GM04504 (cell line): ENCODE measurements around the gene PPIL4.
"Not testable (repeated sequence)": the region's sequence is repeated elsewhere in the genome, so short reads cannot be mapped to it uniquely, and the experiment has no call there.

Experiments used
- DNase-seq: peaks from one replicate; pipeline ENCODE4 v3.0.0-alpha.2; 2012; ENCODE audit warnings: low read depth

The PPIL4 gene

GRCh38 chr6:149483849-149484655, 61.8 kb downstream of the PPIL4 start:
- no peak for DNase-seq

- no peak for DNase-seq
Observed at GRCh38 chr6:149483334-149483725, 62.5 kb downstream of the PPIL4 start.

GRCh38 chr6:149482545-149483333, 63.1 kb downstream of the PPIL4 start:
- no peak for DNase-seq

- no peak for DNase-seq
Observed at GRCh38 chr6:149480502-149481280, 65.2 kb downstream of the PPIL4 start.

- no peak for DNase-seq
Observed at GRCh38 chr6:149478631-149479314, 67.1 kb downstream of the PPIL4 start.

DNA sequence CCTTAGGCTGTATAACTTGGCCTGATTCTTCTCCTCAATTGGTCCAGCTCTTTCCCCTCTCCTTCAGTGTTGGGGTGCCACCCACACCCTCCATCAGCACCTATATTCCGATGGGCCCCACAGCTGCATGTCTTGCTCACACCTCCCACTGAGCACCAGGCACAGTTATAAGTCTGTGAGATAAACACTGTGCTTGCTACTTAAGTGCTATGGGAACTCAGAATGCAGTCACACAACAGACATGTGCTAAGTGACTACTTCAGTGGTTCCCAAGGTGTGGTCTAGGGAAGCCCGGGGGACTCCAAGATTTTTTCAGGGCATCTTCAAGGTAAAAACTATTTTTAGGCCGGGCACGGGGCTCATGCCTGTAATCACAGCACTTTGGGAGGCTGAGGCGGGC, 68.3 kb downstream of the PPIL4 start:
- DNase-seq = no peak

DNA sequence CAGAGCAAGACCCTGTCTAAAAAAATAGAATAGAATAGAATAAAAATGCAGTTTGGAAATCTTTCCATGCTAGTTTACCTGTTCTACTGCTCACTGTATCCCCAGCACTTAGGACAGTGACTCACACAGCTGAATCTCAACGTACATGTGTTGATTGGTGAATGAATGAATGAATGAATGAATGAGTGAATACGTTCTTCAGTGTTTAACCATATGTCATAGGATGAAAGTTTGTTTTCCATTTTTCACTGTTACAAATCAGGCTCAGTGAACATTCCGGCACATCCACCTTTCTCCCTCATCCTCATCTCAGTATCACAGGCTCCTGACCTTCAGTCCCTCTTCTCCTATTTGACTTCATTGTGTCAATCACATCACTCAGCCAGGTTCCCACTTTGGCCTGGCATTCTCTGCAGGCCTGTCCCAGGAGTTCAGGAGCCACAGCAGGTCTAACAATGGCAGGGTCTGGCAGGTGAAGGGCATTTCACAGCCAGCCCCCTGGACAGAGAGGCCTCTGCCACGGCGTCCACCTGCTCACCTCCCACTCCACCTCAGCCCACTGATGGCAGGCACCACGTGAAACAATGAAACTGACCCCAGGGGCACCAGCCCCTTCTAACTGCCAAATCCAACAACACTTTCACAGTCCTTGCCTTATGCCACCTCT, 68.9 kb downstream of the PPIL4 start:
- DNase-seq = no peak

- DNase-seq = no peak
Observed at GRCh38 chr6:149474108-149474935, 71.5 kb downstream of the PPIL4 start.

GRCh38 chr6:149473080-149474052, 72.5 kb downstream of the PPIL4 start:
- no peak for DNase-seq

DNA sequence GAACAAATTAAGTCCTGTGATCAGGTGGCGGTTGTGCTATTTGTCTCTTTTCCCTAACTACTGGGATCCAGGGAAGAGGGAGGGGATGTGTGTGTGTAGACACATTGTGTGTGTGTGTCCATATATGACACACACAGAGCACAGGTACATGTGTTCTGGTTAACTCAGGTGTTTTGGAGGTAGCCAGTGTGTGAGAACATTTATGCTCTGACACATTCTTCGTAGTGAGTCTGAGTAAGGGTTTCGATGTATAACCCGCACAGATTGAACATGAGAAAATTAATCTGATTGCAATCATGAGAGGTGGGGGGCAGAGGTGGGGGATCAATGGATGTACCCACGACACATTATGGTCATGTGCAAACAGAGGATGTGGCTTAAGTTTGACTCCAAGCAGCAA, 73.6 kb downstream of the PPIL4 start:
- DNase-seq = no peak

- DNase-seq = no peak
Observed at GRCh38 chr6:149471801-149472200, 74.0 kb downstream of the PPIL4 start.

GRCh38 chr6:149470948-149471347, 74.9 kb downstream of the PPIL4 start:
- no peak for DNase-seq

DNA sequence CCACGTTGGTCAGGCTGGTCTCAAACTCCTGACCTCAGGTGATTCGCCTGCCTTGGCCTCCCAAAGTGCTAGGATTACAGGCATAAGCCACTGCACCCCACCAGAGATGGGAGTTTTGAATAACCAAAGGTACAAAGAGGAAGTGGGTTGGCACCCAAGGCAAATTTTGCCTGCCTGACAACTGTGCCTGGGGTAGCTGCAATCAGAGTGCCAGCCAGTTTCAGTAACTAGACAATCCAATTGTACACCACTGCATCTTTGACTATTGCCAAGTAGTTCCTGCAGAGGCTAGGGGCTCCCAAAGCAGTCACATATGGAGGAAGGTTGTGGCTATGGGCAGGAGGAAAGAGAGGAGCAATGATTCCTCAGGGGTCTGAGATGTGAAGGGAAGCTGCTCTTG, 77.7 kb downstream of the PPIL4 start:
- DNase-seq = no peak

- no peak for DNase-seq
Observed at GRCh38 chr6:149467265-149467664, 78.6 kb downstream of the PPIL4 start.

- DNase-seq = no peak
Observed at GRCh38 chr6:149464411-149464810, 81.4 kb downstream of the PPIL4 start.

DNA sequence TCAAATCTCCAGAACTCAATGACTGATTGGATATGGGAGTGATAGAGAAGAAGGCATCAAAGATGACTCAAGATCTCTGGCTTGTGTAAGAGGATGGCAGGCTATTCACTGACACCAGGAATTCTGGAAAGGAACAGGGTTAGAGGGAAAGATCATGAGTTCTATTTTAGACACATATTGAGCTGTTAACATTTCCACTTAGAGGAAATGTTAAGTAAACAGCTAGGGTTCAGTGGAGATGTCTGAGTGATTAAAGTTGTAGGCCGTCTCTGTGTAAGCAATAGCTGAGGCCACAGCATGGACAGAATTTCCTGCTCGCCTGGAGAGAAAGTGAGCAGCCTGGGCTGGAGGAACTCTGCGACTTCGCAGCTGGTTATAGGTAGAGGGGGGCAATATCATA, 82.1 kb downstream of the PPIL4 start:
- no peak for DNase-seq

DNA sequence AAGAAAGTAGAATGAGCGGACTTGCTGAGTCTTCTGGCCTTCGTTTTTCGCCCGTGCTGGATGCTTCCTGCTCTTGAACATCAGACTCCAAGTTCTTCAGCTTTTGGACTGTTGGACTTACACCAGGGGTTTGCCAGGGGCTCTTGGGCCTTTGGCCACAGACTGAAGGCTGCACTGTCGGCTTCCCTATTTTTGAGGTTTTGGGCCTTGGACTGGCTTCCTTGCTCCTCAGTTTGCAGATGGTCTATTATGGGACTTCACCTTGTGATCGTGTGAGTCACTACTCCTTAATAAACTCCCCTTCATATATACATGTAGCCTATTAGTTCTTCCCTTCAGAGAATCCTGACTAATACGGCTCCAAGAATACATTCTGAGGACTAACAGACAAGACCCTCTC, 83.1 kb downstream of the PPIL4 start:
- DNase-seq = not testable (repeated sequence)

DNA sequence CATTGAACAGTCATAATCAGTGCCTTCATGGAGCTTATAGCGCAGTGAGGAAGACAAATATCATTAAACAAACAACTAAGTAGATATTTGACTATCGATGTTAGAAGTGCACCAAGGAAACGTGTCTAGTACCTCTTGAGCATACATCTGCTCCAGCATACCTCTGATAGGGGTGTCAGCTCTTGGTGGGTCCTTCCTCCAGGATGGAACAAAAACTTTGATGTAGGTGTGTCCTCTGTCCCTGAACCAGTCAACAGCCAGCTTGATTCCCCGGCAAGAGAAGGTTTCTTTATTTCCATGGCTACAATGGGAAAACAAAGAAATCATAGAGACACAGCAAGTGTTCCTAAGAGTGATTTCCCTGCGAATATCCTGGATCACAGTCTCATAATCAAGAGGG, 84.2 kb downstream of the PPIL4 start:
- no peak for DNase-seq

GRCh38 chr6:149460249-149460648, 85.6 kb downstream of the PPIL4 start:
- not testable (repeated sequence) for DNase-seq
